Ishikawa (cell line): ENCODE results near the gene TBC1D8.

Experiments
- CEBPB ChIP-seq: IDR thresholded peaks from 2 replicates; pipeline ENCODE4 v1.6.1; 2012
- CREB1 ChIP-seq: IDR thresholded peaks from 2 replicates; pipeline ENCODE4 v1.6.1; 2012; ENCODE audit warnings: low read depth
- EGR1 ChIP-seq: IDR thresholded peaks from 2 replicates; pipeline ENCODE4 v1.6.1; 2012
- MAX ChIP-seq: IDR thresholded peaks from 2 replicates; pipeline ENCODE4 v1.6.1; 2012
- NFIC ChIP-seq: IDR thresholded peaks from 2 replicates; pipeline ENCODE4 v1.6.1; 2012
- RAD21 ChIP-seq: IDR thresholded peaks from 2 replicates; pipeline ENCODE4 v1.6.1; 2012; ENCODE audit warnings: low read depth
- REST ChIP-seq: IDR thresholded peaks from 2 replicates; pipeline ENCODE4 v1.6.1; 2012; ENCODE audit warnings: low read depth, mild to moderate bottlenecking
- TAF1 ChIP-seq: IDR thresholded peaks from 2 replicates; pipeline ENCODE4 v1.6.1; 2012; ENCODE audit warnings: low read depth, mild to moderate bottlenecking
- USF1 ChIP-seq: IDR thresholded peaks from 2 replicates; pipeline ENCODE4 v1.6.1; 2012
- YY1 ChIP-seq: IDR thresholded peaks from 2 replicates; pipeline ENCODE4 v1.6.1; 2012; ENCODE audit warnings: low read depth

DNA sequence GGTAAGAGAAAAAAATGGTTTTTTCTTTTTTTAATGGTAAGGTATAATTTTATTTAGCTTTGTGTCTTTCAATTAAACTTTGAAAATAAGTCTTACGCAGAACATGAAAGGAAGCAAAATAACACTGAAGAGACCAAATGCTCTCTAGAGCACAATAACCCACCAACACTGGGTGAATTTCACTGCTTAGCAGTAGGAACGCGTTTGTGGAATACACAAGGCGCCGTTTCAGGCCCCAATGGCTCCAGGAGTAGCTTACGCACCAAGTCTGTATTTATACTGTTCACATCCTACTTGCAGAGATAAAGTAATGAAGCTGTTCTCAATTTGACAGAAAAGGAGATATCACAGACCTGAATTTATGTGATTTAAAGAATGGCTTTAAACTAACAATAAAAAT lies 125.6 kb downstream of the TBC1D8 start:
- no peak for TF ChIP-seq YY1
- TF ChIP-seq MAX, result no peak
- no peak for TF ChIP-seq NFIC
- no peak for TF ChIP-seq EGR1
- TF ChIP-seq RAD21, result no peak
- TF ChIP-seq CREB1, result no peak
- no peak for TF ChIP-seq CEBPB
- no peak for TF ChIP-seq REST
- TF ChIP-seq TAF1, result no peak
- TF ChIP-seq USF1, result no peak
